NCI-H1436 (cell line): ENCODE measurements around the gene KLF17.
"Not testable (repeated sequence)": the region's sequence is repeated elsewhere in the genome, so short reads cannot be mapped to it uniquely, and the experiment has no call there.

ENCODE experiments used
- DNase-seq: peaks from one replicate; lab custom pipeline; 2025; lab: John Stamatoyannopoulos, UW

Gene KLF17

GRCh38 chr1:44110916-44111315 lies 7.7 kb upstream of the KLF17 start:
- DNase-seq, result no peak

- DNase-seq, result no peak
Measured at GRCh38 chr1:44111861-44112260, 6.8 kb upstream of the KLF17 start.

GRCh38 chr1:44112486-44112885 lies 6.1 kb upstream of the KLF17 start:
- no peak for DNase-seq

GRCh38 chr1:44113095-44113609 lies 5.5 kb upstream of the KLF17 start:
- no peak for DNase-seq

DNA sequence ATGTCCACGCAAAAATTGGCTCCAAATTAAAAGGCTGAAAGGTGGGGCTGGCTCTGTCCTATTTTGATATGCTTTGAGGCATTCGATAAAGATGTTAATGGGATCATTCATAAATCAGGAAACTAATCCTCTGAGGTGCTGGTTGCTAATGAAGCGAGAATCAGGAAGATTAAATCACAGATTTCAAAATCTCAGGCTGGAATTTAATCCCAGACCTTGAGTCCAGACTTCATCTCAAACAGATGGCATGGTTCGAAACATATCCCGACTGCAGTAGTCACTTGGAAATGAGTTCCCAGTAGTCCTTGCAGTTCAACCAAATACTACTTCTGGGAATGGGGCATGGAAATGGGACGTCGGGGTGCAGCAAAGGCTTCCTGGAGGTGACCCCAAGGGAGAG lies 4.5 kb upstream of the KLF17 start:
- no peak for DNase-seq

- DNase-seq, result not testable (repeated sequence)
Measured at GRCh38 chr1:44117272-44117671, 1.3 kb upstream of the KLF17 start.

- DNase-seq, result no peak
Measured at GRCh38 chr1:44119525-44119924, 904 bp downstream of the KLF17 start.

DNA sequence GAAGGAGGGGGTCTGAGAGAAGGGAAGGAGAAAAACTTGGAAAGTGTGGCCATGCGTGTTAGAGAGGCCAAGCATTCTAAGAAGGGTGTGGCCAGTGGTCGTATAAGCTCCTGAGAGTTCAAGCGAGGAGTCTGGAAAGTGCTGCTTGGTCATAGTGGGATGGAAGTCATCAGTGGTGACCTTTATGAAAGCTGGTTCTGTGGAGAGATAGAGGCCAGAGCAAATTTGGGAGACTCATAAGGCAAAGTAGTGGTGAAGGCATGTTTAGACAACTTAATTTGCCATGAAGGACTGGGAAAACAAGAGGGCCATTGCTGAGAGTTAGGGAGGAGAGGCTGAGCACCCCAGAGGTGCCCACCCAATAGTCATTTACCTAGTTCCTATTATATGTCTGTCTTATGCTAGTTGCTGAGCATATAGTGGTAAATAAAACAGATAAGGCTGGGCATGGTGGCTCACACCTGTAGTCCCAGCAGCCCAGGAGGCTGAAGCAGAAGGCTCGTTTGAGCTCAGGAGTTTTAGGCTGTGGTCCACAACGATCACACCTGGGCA lies 1.9 kb downstream of the KLF17 start:
- no peak for DNase-seq

- no peak for DNase-seq
Measured at GRCh38 chr1:44129616-44130500, 11.2 kb downstream of the KLF17 start.

GRCh38 chr1:44131411-44131810 lies 12.8 kb downstream of the KLF17 start:
- no peak for DNase-seq

- no peak for DNase-seq
Measured at GRCh38 chr1:44134071-44134920, 15.7 kb downstream of the KLF17 start.

DNA sequence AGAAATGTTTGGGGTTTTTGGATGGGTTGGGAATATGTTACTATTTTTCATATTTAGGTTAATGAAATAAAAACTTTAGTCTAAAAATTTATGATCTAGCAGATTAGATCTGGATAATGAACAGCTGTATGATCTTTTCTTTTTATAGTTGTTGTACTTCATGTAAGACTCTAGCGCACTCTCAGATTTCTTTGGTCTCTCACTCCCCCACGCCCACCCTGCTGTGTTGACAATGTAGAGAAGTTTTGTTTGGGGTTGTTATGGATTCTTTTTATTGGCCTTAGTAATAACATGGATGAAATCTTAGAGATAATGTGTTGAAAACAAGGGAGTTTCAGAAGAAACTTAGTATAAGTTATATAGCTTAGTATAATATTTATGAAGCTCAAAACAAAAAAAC lies 17.3 kb downstream of the KLF17 start:
- no peak for DNase-seq

DNA sequence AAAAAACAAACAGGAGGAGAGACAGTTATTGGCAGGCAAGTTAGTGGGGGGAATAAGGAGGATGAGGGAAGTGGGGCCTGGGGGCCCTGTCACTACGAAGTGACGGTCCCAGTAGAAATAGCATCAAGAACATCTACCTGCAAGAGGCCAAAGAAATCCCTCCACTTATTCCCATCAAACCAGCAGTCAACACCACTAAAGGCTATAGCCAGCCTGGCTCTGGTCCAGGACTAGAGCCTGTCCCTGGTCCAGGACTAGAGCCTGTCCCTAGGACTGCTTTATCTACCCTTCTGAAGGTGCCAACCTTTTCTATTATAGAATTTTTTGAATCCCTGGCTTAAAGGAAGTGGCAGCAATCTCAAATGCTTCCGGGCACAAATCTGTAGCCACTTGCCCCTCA lies 19.6 kb downstream of the KLF17 start:
- no peak for DNase-seq

DNA sequence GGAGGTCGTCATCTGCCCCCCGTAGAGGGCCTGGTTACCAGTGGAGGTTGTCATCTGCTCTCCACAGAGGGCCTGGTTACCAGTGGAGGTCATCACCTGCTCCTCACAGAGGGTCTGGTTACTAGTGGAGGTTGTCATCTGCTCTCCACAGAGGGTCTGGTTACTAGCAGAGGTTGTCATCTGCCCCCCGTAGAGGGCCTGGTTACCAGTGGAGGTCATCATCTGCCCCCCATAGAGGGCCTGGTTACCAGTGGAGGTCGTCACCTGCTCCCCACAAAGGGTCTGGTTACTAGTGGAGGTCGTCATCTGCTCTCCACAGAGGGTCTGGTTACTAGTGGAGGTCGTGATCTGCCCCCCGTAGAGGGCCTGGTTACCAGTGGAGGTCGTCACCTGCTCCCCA lies 20.9 kb downstream of the KLF17 start:
- DNase-seq, result not testable (repeated sequence)

DNA sequence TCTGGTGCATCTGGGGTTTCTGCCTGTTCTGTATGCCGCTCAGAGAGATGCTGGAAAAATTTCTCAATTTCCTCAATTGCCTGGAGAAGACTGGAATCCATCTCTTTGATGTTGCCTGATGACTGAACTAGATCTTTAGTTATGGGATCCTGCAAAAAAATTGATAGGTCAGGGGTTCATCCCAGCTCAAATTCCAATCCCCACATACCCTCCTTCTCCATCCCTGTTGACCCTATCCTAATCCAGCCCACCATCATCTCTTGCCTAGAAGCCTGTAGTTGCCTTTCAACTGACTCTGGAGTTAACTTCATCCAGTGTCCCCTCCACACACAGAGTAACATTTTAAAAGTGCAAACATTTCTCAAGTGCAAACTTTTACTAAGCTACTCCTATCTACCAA lies 22.9 kb downstream of the KLF17 start, which contains the start of gene KLF18:
KLF18 (minus strand) TSS at position 101 of the 400 bp plus-strand sequence; CDS start at position 101, 0 bp downstream.
- DNase-seq, result no peak

- DNase-seq, result no peak
Measured at GRCh38 chr1:44144962-44145756, 26.5 kb downstream of the KLF17 start.

GRCh38 chr1:44146536-44147361 lies 28.1 kb downstream of the KLF17 start:
- no peak for DNase-seq

DNA sequence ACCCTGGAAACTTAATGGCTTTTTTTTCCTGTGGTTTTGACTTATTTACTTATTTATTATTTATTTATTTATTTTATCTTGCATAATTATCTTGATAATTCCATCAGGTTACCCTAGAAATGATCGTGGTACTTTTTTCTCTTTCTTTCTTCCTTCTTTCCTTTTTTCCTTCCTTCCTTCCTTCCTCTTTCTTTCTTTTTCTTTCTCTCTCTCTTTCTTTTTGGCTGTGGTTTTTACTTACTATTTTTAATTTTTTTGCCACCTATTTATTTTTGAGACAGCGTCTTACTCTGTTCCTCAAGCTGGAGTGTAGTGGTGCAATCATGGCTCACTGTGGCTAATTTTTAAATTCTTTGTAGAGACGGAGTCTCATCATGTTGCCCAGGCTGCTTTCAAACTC lies 29.0 kb downstream of the KLF17 start:
- DNase-seq, result no peak

DNA sequence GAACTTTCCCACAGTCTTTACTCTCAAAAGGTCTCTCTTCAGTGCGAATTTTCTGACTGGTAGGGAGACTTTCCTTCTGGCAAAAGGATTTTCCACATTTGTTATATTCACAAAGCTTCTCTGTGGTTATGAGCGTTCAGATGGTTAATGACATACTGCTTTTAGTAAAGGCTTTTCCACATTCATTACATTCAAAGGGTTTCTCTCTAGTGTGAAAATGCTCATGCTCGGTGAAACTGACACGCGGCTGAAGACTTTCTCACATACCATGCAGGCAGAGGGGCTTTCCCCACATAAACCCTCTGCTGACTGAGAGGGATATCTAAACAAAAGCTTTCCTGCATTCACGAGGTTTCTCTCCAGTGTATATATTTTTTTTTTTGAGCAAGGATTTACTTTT lies 32.7 kb downstream of the KLF17 start:
- DNase-seq, result no peak

DNA sequence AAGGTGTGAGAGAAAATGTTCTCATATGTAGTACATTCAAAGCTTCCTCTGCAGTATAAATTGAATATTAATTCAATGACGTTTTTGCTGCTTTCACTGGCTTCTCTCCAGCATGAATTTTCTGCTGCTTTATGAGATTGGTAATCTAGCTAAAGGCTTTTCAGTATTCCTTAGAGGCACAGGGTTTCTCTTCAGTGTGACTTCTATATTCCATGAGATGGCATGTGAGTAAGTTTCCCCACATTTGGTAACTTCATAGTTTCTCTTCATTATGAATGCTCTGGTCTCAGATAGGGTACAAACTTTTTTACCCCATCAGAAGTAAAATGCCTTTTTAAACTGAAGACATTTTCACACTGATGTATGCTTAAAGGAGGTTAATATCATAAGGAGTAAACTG lies 33.2 kb downstream of the KLF17 start:
- DNase-seq, result no peak

- DNase-seq, result no peak
Measured at GRCh38 chr1:44152692-44153091, 34.1 kb downstream of the KLF17 start.
